NCI-H2196 (cell line): ENCODE measurements around the gene TNNC2.
"Not testable (repeated sequence)": the region's sequence is repeated elsewhere in the genome, so short reads cannot be mapped to it uniquely, and the experiment has no call there.

Experiments used
- DNase-seq: peaks from one replicate; lab custom pipeline; 2025; ENCODE audit not compliant: unreplicated experiment; lab: John Stamatoyannopoulos, UW

Gene TNNC2

DNA sequence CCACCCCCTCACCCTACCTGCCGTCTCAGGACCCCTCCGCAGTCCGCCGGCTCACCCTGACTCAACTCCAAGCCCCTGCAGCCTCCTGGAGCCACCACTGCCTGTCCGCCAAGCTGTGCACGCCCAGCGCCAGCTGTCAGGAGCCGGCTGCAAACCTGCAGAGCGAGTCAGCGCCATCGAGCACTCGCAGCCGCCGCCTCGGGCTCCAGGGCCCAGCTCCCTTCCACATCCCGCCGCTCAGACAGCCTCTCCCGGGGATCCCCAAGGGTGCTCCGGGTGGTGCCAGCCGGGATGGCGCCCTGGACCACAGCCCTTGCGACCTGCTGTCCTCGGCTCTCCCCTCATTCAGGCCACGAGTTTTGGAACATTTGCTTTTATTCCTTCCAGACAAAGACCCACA lies 4.3 kb downstream of the TNNC2 start:
- DNase-seq, result no peak

DNA sequence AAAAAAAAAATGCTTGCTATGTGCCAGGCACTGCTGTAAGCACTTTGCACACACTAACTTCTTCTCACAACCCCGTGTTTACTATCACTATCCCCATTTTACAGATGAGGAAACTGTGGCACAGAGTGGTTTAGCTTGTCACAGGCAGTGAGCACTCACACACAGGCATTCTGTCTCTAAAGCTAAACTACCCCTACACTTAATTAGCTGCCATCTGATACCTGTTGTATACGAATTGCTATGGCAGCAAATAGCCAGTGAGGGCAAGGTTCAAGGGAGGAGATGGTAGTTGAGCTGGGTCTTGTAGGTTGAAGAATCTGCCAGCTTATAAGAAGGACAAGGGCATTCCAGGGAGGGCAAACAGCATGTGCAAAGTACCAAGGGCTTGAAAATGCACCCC lies 5.2 kb downstream of the TNNC2 start:
- no peak for DNase-seq

- no peak for DNase-seq
Observed at GRCh38 chr20:45819466-45819865, 7.6 kb downstream of the TNNC2 start.

- no peak for DNase-seq
Observed at GRCh38 chr20:45818239-45818638, 8.9 kb downstream of the TNNC2 start.

GRCh38 chr20:45817376-45818194 lies 9.5 kb downstream of the TNNC2 start:
- DNase-seq, result no peak

DNA sequence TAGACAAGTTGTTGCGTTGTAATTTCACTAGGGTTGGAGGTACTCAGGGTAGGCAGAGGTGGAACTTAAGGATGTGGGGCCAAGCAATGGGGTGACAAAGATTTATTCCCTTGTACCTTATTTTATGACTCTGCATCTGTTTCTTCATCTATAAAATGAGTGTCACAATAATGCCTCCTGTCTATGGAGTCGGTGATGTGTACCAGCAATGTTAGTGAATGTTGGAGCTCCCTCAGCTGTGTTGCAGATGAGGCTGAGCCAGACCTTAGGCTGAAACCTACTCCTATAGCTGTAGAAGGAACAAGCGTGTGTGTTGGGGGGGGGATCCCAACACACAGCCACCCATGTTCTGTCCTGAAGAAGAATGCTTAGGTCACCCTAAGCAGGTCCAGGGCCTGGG lies 10.2 kb downstream of the TNNC2 start:
- DNase-seq, result no peak

DNA sequence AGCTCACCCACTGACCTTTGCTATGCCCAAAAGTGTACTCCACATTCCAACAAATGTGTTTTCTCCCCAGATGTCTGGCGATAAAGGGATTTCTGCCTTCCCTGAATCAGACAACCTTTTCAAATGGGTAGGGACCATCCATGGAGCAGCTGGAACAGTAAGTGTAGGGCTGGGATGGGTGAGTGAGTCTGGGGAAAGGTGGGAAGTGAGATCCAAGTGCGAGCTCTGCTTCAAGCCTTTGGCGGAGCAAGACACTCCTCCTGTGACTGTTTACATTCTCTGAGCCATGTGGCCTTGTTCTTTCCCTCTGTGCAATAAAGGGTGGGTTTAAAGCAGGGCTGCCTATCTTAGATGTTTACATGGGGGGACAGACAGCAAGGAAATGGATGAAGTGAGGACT lies 12.8 kb downstream of the TNNC2 start:
- DNase-seq, result no peak

GRCh38 chr20:45813489-45813888 lies 13.6 kb downstream of the TNNC2 start:
- DNase-seq, result no peak

GRCh38 chr20:45813006-45813340 lies 14.1 kb downstream of the TNNC2 start:
- no peak for DNase-seq

GRCh38 chr20:45812157-45813005 lies 14.7 kb downstream of the TNNC2 start, which contains the start of gene UBE2C:
Gene UBE2C (plus strand): TSS chr20:45812644. CDS start chr20:45812696, 52 bp downstream.
- DNase-seq, result peak; percentile 99

- no peak for DNase-seq
Observed at GRCh38 chr20:45810191-45810970, 16.7 kb downstream of the TNNC2 start.

DNA sequence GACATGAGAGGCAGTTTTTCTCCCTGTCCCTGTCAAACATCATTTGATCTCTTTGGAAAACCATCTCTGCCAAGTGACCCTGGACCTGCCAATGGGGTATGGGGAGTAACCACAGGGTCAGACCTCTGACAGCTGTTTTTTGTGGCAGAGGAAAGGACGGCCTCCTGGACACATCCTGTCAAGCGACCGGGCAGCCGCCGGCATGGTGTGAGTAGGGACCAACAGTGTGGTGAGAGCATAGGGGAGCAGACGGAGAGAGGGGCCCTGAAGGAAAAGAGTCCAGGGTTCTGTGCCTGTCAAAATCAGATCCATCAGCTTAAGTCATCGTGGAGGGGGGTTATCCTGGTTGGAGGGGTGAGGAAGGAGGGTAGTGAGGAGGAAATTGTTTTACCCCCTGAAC lies 25.3 kb downstream of the TNNC2 start:
- DNase-seq, result no peak

DNA sequence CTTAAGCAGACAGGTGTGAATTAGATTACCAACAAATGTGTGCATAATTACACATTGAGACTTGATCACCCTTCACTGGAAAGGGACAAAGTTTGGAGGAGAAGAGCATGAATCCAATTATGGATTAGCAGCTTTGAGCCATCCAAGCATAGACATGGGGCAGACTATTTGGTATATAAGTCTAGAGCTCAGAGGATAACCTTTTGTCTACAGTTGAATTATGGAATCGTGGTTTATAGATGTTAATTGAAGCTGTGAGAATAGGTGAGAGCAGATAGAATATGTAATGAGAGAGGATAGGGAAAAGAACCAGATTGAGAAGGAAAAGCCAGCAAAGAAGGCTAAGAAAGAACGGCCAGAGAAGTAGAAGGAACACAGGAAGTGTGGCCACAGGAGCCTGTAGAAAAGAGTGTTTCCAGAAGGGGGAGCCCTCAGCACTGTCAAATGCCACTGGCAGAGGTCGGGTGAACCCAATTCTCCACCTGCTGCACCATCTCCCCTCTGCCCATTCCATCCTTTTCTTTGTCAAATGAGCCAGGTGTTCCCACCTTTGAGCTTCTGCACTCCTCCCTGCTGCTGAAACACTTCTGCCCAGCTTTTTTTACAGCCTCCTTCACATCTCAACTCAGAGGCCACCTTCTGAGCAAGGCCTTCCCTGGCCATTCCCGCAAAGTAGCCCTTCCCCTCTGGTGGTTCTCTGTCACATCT lies 28.0 kb downstream of the TNNC2 start:
- peak; percentile 77 for DNase-seq

- not testable (repeated sequence) for DNase-seq
Observed at GRCh38 chr20:45797955-45798354, 29.2 kb downstream of the TNNC2 start.

GRCh38 chr20:45797510-45797909 lies 29.6 kb downstream of the TNNC2 start:
- not testable (repeated sequence) for DNase-seq

DNA sequence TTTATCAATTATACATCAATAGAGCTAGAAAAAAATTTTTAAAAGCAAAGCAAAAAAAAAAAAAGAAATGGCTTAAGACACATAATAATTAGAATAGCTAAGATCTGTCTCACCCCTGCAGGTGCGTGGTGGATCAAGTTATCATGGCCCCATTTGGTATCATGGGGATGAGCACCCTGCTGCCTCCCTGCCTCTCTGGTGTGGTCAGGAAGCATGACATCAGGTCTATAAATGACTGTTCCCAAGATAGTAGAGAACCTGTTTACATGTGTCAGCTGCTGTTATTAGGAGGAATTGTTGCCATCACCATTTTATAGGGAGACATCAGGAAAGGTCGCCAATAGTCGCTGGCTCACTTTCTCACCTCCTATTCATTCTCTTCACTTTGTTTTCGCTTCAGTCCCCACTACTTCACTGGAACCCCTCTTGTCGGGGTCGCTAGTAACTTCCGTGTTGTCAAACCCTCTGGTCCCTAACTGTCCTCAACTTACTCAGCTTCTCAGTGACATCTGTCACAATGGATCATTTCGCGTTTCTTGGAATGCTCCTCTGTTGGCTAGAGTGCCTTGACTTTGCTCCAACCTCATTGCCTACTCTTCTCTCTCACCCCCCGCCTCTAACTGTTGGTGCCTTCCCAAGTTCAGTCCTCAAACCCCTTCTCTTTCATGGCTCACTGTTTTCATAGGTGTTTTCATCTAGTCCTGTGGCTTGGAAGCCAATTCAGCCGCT lies 30.6 kb downstream of the TNNC2 start:
- DNase-seq, result no peak

GRCh38 chr20:45792317-45793118 lies 34.6 kb downstream of the TNNC2 start:
- no peak for DNase-seq

- no peak for DNase-seq
Observed at GRCh38 chr20:45788351-45788750, 38.8 kb downstream of the TNNC2 start.

- DNase-seq, result peak; percentile 62
Observed at GRCh38 chr20:45783656-45784294, 43.3 kb downstream of the TNNC2 start.
